ENCODE measurements around the gene TMEM50B. TPM values are rescaled to one million over a fixed set of nuclear protein-coding genes. Genes with fewer than 3 reads are reported as not detected.

Gene TMEM50B
- total and polyA plus RNA-seq, 2 of the 8 experiments (the other 6 are each of a cell fraction or from before 2014, with no cell fraction given): 16.8 to 20.5 TPM

- Histone ChIP-seq H3K9ac (replicated peaks in 1 of 4; ENCODE audit: extremely low read depth in 1 of 4, low read depth in 3 of 4, low read length in 3 of 4) (no peak overlapping the region), H3K56ac (replicated peaks; ENCODE audit: insufficient read length, low read depth, low read length) (no peak overlapping the region), H3K23me2 (ENCODE audit: low read depth, low read length) (no peaks in the 10 kb centered on the region), H3K23ac (ENCODE audit: insufficient read length) (no peak overlapping the region), H2BK15ac (ENCODE audit: low read length) (no peak overlapping the region), H3K79me1 (ENCODE audit: low read depth, low read length) (no peaks in the 10 kb centered on the region), H3K27ac (ENCODE audit: low read depth, low read length) (no peak overlapping the region), H3K79me2 (ENCODE audit: control insufficient read depth in 1 of 2, insufficient read depth in 2 of 2, low read length in 2 of 2) (no peaks in the 10 kb centered on the region), H3K27me3 (replicated peaks in 1 of 4; ENCODE audit: control insufficient read depth in 3 of 4, extremely low read depth in 1 of 4, insufficient read depth in 3 of 4, low read length in 3 of 4) (no peaks in the 10 kb centered on the region), H4K5ac (ENCODE audit: insufficient read length, low read depth, low read length) (no peak overlapping the region), H3K4ac (replicated peaks; ENCODE audit: insufficient read length, low read depth, low read length) (no peak overlapping the region), H3K4me3 (ENCODE audit: extremely low read depth in 1 of 4, insufficient read depth in 2 of 4, low read depth in 3 of 4, low read length in 4 of 4) (no peak overlapping the region), H4K8ac (ENCODE audit: extremely low read depth, insufficient read depth, low read length) (no peak overlapping the region; the same call in 1 of the 2 replicates), H3K4me1 (replicated peaks in 1 of 4; ENCODE audit: control insufficient read depth in 3 of 4, insufficient read depth in 4 of 4, low read length in 3 of 4) (no peaks in the 10 kb centered on the region), H2AFZ (ENCODE audit: low read length) (no peak overlapping the region), H2AK5ac (ENCODE audit: low read depth, low read length) (no peak overlapping the region), H3K4me2 (ENCODE audit: insufficient read depth in 1 of 2, low read depth in 2 of 2, low read length in 2 of 2) (no peak overlapping the region), H4K91ac (replicated peaks; ENCODE audit: insufficient read length, low read length) (no peak overlapping the region), H2BK12ac (ENCODE audit: low read depth, low read length) (no peak overlapping the region), H2BK20ac (ENCODE audit: low read length) (no peak overlapping the region), H2BK120ac (replicated peaks; ENCODE audit: low read depth, low read length) (no peak overlapping the region), H3K9me3 (ENCODE audit: insufficient read depth in 2 of 2, low read depth in 1 of 2, low read length in 1 of 2) (no peaks in the 10 kb centered on the region), H3K14ac (ENCODE audit: insufficient read length) (no peak overlapping the region), H3K18ac (ENCODE audit: extremely low read depth, low read length) (no peak overlapping the region), H3K36me3 (ENCODE audit: control insufficient read depth in 2 of 4, insufficient read depth in 4 of 4, low read length in 3 of 4) (peaks cover 0 to 5% (median 2%) of the 10 kb centered on the region in 4 experiments; a peak in 3 of 8 replicates), H4K20me1 (replicated peaks in 1 of 2; ENCODE audit: control insufficient read depth in 1 of 2, insufficient read depth in 2 of 2, low read length in 2 of 2) (no peaks in the 10 kb centered on the region), H2BK5ac (ENCODE audit: low read depth, low read length) (no peak overlapping the region)
- no peak for FAIRE-seq
- 90% methylated on average over 11 of the region's 11 CpGs; no CpG with 5 or more reads in 1 of the 2 experiments for WGBS, 2 experiments (ENCODE audit: extremely low coverage in 1 of 2, insufficient coverage in 1 of 2, insufficient read length in 1 of 2, insufficient replicate concordance in 2 of 2, low coverage in 1 of 2, low lambda C conversion rate in 2 of 2, missing lambda C conversion rate in 1 of 2)
- CTCF ChIA-PET (ENCODE audit: partially characterized antibody): interaction anchor here (0.6 to 1.9 kb wide), 9 partner anchors 13 to 609 kb away, joined by 3 to 6 read pairs (median 3); no protein-coding TSS in a partner anchor
- POLR2A ChIA-PET (ENCODE audit: partially characterized antibody): interaction anchor here (0.9 to 1.2 kb wide), 2 partner anchors 18 to 32 kb away, joined by 3 to 4 read pairs; no protein-coding TSS in a partner anchor
- DNase-seq (ENCODE audit: low read depth in 1 of 2, low spot score in 2 of 2): no peak
- no peak for TF ChIP-seq SRF (IDR thresholded peaks at IDR 0.05; ENCODE audit: low read depth, low read length)
- no peak for TF ChIP-seq HDAC6 (IDR thresholded peaks at IDR 0.05; ENCODE audit: low read depth, low read length)
- no peak for TF ChIP-seq ATF3 (IDR thresholded peaks at IDR 0.05; ENCODE audit: insufficient read depth, low read depth, low read length)
- no peak for TF ChIP-seq CBX8 (IDR thresholded peaks at IDR 0.05; ENCODE audit: borderline replicate concordance, low read depth, low read length)
- TF ChIP-seq CREB1 (IDR thresholded peaks at IDR 0.05): no peak
- TF ChIP-seq JUN (IDR thresholded peaks at IDR 0.05; ENCODE audit: low read depth, low read length): no peak
- no peak for TF ChIP-seq GABPA (IDR thresholded peaks at IDR 0.05; ENCODE audit: borderline replicate concordance, insufficient read depth, low read length)
- no peak for TF ChIP-seq USF2 (IDR thresholded peaks at IDR 0.05; ENCODE audit: low read length)
- TF ChIP-seq SP4 (IDR thresholded peaks at IDR 0.05; ENCODE audit: low read length): no peak
- TF ChIP-seq TEAD4 (IDR thresholded peaks at IDR 0.05; ENCODE audit: low read depth, low read length): no peak
Measured at GRCh38 chr21:33441489-33442477, 38.0 kb downstream of the TMEM50B start.
